K562 (cell line): ENCODE data around the gene OR6S1. TPM values are rescaled to one million over a fixed set of nuclear protein-coding genes. Genes with fewer than 3 reads are reported as not detected.
A peak's percentile ranks its signal among the peaks of the same experiment; 100 is the strongest.

Experiments used
- ARID3A ChIP-seq: IDR thresholded peaks from 2 replicates; pipeline ENCODE4 v1.6.1; 2012; ENCODE audit warnings: low read depth, low read length, improper control_type of control experiment, borderline replicate concordance
- ATF1 ChIP-seq, 2 experiments: fragments of 450-650 bp in 1 of 2; IDR thresholded peaks; 2 replicates each; pipeline ENCODE4 v1.6.1; 2016; ENCODE audit warnings: missing compliant biosample characterization in 1 of 2, missing genetic modification characterization in 1 of 2
- DIDO1 ChIP-seq: fragments of 450-650 bp; IDR thresholded peaks from 2 replicates; pipeline ENCODE4 v1.6.1; 2016; ENCODE audit warnings: low read depth, missing biosample characterization, missing genetic modification characterization
- FOXO4 ChIP-seq: fragments of 450-650 bp; formaldehyde crosslinking; IDR thresholded peaks from 2 replicates; pipeline ENCODE4 v1.4.0; 2020; ENCODE audit warnings: mild to moderate bottlenecking, moderate library complexity
- HDAC6 ChIP-seq: IDR thresholded peaks from 2 replicates; pipeline ENCODE4 v1.6.1; 2012; ENCODE audit warnings: low read depth, mild to moderate bottlenecking, control low read depth, inconsistent platforms, low read length, moderate library complexity
- HNRNPH1 ChIP-seq: fragments of 200-400 bp; formaldehyde crosslinking; optimal IDR thresholded peaks from 2 replicates; pipeline ENCODE3; 2017; ENCODE audit warnings: low read depth, mild to moderate bottlenecking, low read length, moderate library complexity
- HOXB6 ChIP-seq: fragments of 250-450 bp; sonication (Bioruptor Pico); IDR thresholded peaks from 2 replicates; pipeline ENCODE4 v1.5.1; 2022; ENCODE audit warnings: mild to moderate bottlenecking, borderline replicate concordance
- MAFG ChIP-seq: fragments of 450-650 bp; conservative IDR thresholded peaks from 2 replicates; pipeline ENCODE4 v1.6.1; 2016; ENCODE audit warnings: missing genetic modification characterization, missing compliant biosample characterization
- MTA2 ChIP-seq: fragments of 450-650 bp; IDR thresholded peaks from 2 replicates; pipeline ENCODE4 v1.6.1; 2016; ENCODE audit warnings: low read depth
- RCOR1 ChIP-seq, 2 experiments: IDR thresholded peaks; 2 replicates each; pipeline ENCODE4 v1.6.1; 2012; ENCODE audit warnings: low read depth in 2 of 2, low read length in 2 of 2, borderline replicate concordance in 1 of 2, improper control_type of control experiment in 1 of 2
- TEAD2 ChIP-seq: fragments of 450-650 bp; IDR thresholded peaks from 2 replicates; pipeline ENCODE4 v1.6.1; 2016; ENCODE audit warnings: missing genetic modification characterization, control low read depth, missing compliant biosample characterization
- TGIF2 ChIP-seq: sonication (generic); formaldehyde crosslinking; IDR thresholded peaks from 2 replicates; pipeline ENCODE4 v1.8.1; 2022; ENCODE audit warnings: mild to moderate bottlenecking, missing genetic modification reagents, moderate library complexity
- TRIM25 ChIP-seq: fragments of 450-650 bp; IDR thresholded peaks from 2 replicates; pipeline ENCODE4 v1.7.0; 2016; ENCODE audit warnings: borderline replicate concordance
- ZBTB26 ChIP-seq: fragments of 450-650 bp; formaldehyde crosslinking; IDR thresholded peaks from 2 replicates; pipeline ENCODE4 v1.4.0; 2022; ENCODE audit warnings: missing genetic modification characterization
- ZBTB7A ChIP-seq: IDR thresholded peaks from 2 replicates; pipeline ENCODE4 v1.6.1; 2011; ENCODE audit warnings: low read depth, mild to moderate bottlenecking, low read length, moderate library complexity, borderline replicate concordance; ENCODE audit not compliant: control insufficient read depth
- ZFP91 ChIP-seq: sonication (generic); formaldehyde crosslinking; IDR thresholded peaks from 2 replicates; pipeline ENCODE4 v1.8.0; 2022; ENCODE audit warnings: mild to moderate bottlenecking, missing genetic modification reagents
- ZNF174 ChIP-seq: fragments of 250-450 bp; sonication (Bioruptor Pico); IDR thresholded peaks from 2 replicates; pipeline ENCODE4 v1.4.0; 2020; ENCODE audit warnings: mild to moderate bottlenecking
- ZNF253 ChIP-seq: fragments of 250-450 bp; sonication (Bioruptor Pico); conservative IDR thresholded peaks from 2 replicates; pipeline ENCODE4 v1.6.1; 2021; ENCODE audit warnings: mild to moderate bottlenecking
- ZNF695 ChIP-seq: fragments of 450-650 bp; formaldehyde crosslinking; IDR thresholded peaks from 2 replicates; pipeline ENCODE4 v1.4.0; 2020; ENCODE audit warnings: mild to moderate bottlenecking, moderate library complexity
- polyA plus RNA-seq, 8 experiments: library from polyadenylated mRNA; depleted of rRNA in 4 of 8; stranded (reverse) in 5 of 8; unstranded in 3 of 8; fragments of >200 nt; fragmentation: Nextera tagmentation in 2 of 8; fragmentation: Illumina TruSeq in 1 of 8; extraction: Ambion mirVana in 2 of 8; extraction: Trizol in 1 of 8; gene quantifications; 2 replicates each; pipeline versions ENCODE4 v1.2.1 to v1.2.3, GENCODE V29; 2011 to 2014; ENCODE audit warnings: inconsistent platforms in 1 of 8, missing spikeins in 1 of 8
- total RNA-seq, 7 experiments: library from RNA; depleted of rRNA in 6 of 7; stranded (reverse); fragments of >200 nt in 6 of 7; fragmentation: Illumina TruSeq in 2 of 7; extraction: Trizol in 2 of 7; gene quantifications; 2 replicates each; pipeline versions ENCODE4 v1.2.1 to v1.2.3, GENCODE V29; 2011 to 2021; ENCODE audit warnings: low replicate concordance in 1 of 7

OR6S1 gene
- total and polyA plus RNA-seq, 9 of the 15 experiments (the other 6 are each of a cell fraction or from before 2014, with no cell fraction given) = not detected

- TF ChIP-seq ARID3A = 0 out of 2 replicates have a peak, but pooled peaks have one; percentile 36
- TF ChIP-seq TEAD2 = 0 out of 2 replicates have a peak, but pooled peaks have one; percentile 66
- TF ChIP-seq MAFG = peak; percentile 93
- TF ChIP-seq ZFP91 = no peak
- TF ChIP-seq ATF1 (CRISPR knock-in tag; IDR thresholded peaks at IDR 0.05) = no peak
- TF ChIP-seq ATF1 (tag; IDR thresholded peaks at IDR 0.05) = peak; percentile 16; the same call in 1 of the 2 replicates
- no peak for TF ChIP-seq TGIF2 (CRISPR knock-in tag)
- no peak for TF ChIP-seq ZNF253 (CRISPR knock-in tag)
- peak in 1 of 2 experiments; percentile 27; a peak in 1 of 4 replicates for TF ChIP-seq RCOR1 (IDR thresholded peaks at IDR 0.05; ENCODE audit: borderline replicate concordance in 1 of 2, low read depth in 2 of 2, low read length in 2 of 2)
- no peak for TF ChIP-seq HDAC6
- TF ChIP-seq ZNF174 (CRISPR knock-in tag) = no peak
- no peak for TF ChIP-seq DIDO1 (tag)
- TF ChIP-seq MTA2 = no peak
- no peak for TF ChIP-seq HNRNPH1
- TF ChIP-seq ZBTB26 (CRISPR knock-in tag) = no peak
- no peak for TF ChIP-seq TRIM25
- TF ChIP-seq ZBTB7A = 0 out of 2 replicates have a peak, but pooled peaks have one; percentile 32
- TF ChIP-seq HOXB6 (CRISPR knock-in tag) = no peak
- no peak for TF ChIP-seq FOXO4 (CRISPR knock-in tag)
- no peak for TF ChIP-seq ZNF695 (CRISPR knock-in tag)
These were observed 40.0 kb upstream of the OR6S1 start (continued) for GRCh38 chr14:20681348-20682126.
